Pancreas (tissue), 10 donors: ENCODE data around the gene GMDS. TPM values are rescaled to one million over a fixed set of nuclear protein-coding genes. Genes with fewer than 3 reads are reported as not detected.

Experiments
- ATAC-seq, 4 donors: fragments of 200-7000 bp; cut with Tn5 transposase; one replicate each; pipeline versions ENCODE4 v1.8.0 to v1.9.1; 2020; ENCODE audit warnings: mild to moderate bottlenecking in 4 of 4, moderate library complexity in 4 of 4
- DNase-seq, 6 donors: peaks; one replicate each; pipeline ENCODE4 v3.0.0-alpha.2; 2020
- FAIRE-seq: peaks from 2 replicates; lab custom pipeline; 2012; peaks lifted over from hg19 to GRCh38; lab: Jason Lieb, UNC
- H3K27ac ChIP-seq, 4 donors: fragments of 200-600 bp; sonication (generic); 1 replicate in 3 of 4; 2 replicates in 1 of 4; pipeline versions ENCODE4 v1.5.0 to v1.8.0; 2020
- H3K27me3 ChIP-seq, 4 donors: fragments of 200-600 bp; one replicate each; pipeline ENCODE4 v1.8.0; 2021
- H3K36me3 ChIP-seq, 3 donors: fragments of 200-600 bp; sonication (generic) in 1 of 3; one replicate each; pipeline versions ENCODE4 v1.5.0 to v1.8.0; 2020 to 2021
- H3K4me1 ChIP-seq, 3 donors: fragments of 200-600 bp; one replicate each; pipeline ENCODE4 v1.8.0; 2021
- H3K4me3 ChIP-seq, 4 donors: fragments of 200-600 bp; sonication (generic) in 2 of 4; one replicate each; pipeline versions ENCODE4 v1.5.0 to v1.8.0; 2020 to 2021
- H3K9me3 ChIP-seq, 4 donors: fragments of 200-600 bp; one replicate each; pipeline ENCODE4 v1.8.0; 2021
- CTCF ChIP-seq, 4 donors: fragments of 200-600 bp; sonication (generic) in 3 of 4; IDR thresholded peaks; one replicate each; pipeline versions ENCODE4 v1.5.0 to v1.8.0; 2021; ENCODE audit warnings: antibody characterized with exemption in 4 of 4
- WGBS, 2 donors: extraction: QIAGEN DNeasy Blood & Tissue Kit; methylation state at CpG; one replicate each; pipeline ENCODE4 v1.1.7; 2013; 5-methylcytosine and 5-hydroxymethylcytosine counted together
- intact Hi-C, 3 donors: fragments of 100-400 bp; cut with DNase I; formaldehyde crosslinking; loops; one replicate each; pipeline versions ENCODE4 v1.11.1 to v1.14.2; 2022
- polyA plus RNA-seq, 2 donors: library from polyadenylated mRNA; stranded (reverse); fragments of 200-250 nt; gene quantifications; one replicate each; pipeline ENCODE4 v1.2.3, GENCODE V29; 2013
- total RNA-seq, 6 donors: library from RNA; stranded (reverse); fragmentation: NEBNext Ultra II Directional in 4 of 6; extraction: Animal tissue kit (Norgen Biotek cat#: 25700) in 4 of 6; gene quantifications; one replicate each; pipeline versions ENCODE4 v1.2.1 to v1.2.4, GENCODE V29; 2021 to 2023
- donor health status: healthy with polysubstance abuse.
- donor health status: DM: no; HTN: no; CAD: no; lungs with moderate emphysema.
- donor health status: DM: no; HTN: no; CAD: no.
- donor health status: control.
- donor health status: control.
- donor health status: Bipolar disorder and iron deficiency.
- donor health status: DM: yes; HTN: yes; CAD: no.
- donor health status: DM: no; HTN: no; CAD: no.
- donor health status: DM: no; HTN: no; CAD: no.
- donor health status: DM: yes; HTN: yes; CAD: no.

Gene GMDS
- total and polyA plus RNA-seq, 8 donors = 7.6 to 40.8 (median 26.5) TPM

- Histone ChIP-seq H3K36me3 (no peaks in the 10 kb centered on the region), H3K27ac (no peak overlapping the region), H3K4me1 (peaks cover 0 to 8% (median 6%) of the 10 kb centered on the region in 3 donors), H3K27me3 (peaks cover 0 to 10% (median 4%) of the 10 kb centered on the region in 4 donors), H3K9me3 (no peaks in the 10 kb centered on the region), H3K4me3 (no peak overlapping the region)
- no peak for TF ChIP-seq CTCF (IDR thresholded peaks at IDR 0.05)
- ATAC-seq (no peak), FAIRE-seq (no peak), DNase-seq (no peak)
- WGBS, 2 donors = 83 to 84% methylated on average over 44 to 50 of the region's 50 CpGs
- intact Hi-C loops = no loop called here
These were observed 630.1 kb downstream of the GMDS start for GRCh38 chr6:1615151-1615852.

GRCh38 chr6:1614448-1615150 lies 630.8 kb downstream of the GMDS start:
- no peak for TF ChIP-seq CTCF (IDR thresholded peaks at IDR 0.05)
- WGBS, 2 donors = 30 to 38% methylated on average over 65 to 85 of the region's 85 CpGs
- no peaks in the 10 kb centered on the region for H3K9me3 ChIP-seq
- intact Hi-C loops = no loop called here
- FAIRE-seq = no peak
- H3K27me3 ChIP-seq = peaks cover 0 to 10% (median 4%) of the 10 kb centered on the region in 4 donors
- H3K4me3 ChIP-seq = peak overlapping the region in 2 of 4 donors; percentile 1 to 67
- peak in 1 of 6 donors; percentile 56 for DNase-seq
- H3K36me3 ChIP-seq = no peaks in the 10 kb centered on the region
- no peak overlapping the region for H3K27ac ChIP-seq
- ATAC-seq = no peak
- peaks cover 0 to 8% (median 6%) of the 10 kb centered on the region in 3 donors for H3K4me1 ChIP-seq

GRCh38 chr6:1613688-1614447 lies 631.5 kb downstream of the GMDS start:
- no peak for TF ChIP-seq CTCF (IDR thresholded peaks at IDR 0.05)
- no peaks in the 10 kb centered on the region for H3K9me3 ChIP-seq
- FAIRE-seq (no peak), DNase-seq (peak in 1 of 6 donors; percentile 69), ATAC-seq (no peak)
- H3K4me1 ChIP-seq = peaks cover 0 to 9% (median 8%) of the 10 kb centered on the region in 3 donors
- no peak overlapping the region for H3K27ac ChIP-seq
- H3K27me3 ChIP-seq = peaks cover 0 to 10% (median 4%) of the 10 kb centered on the region in 4 donors
- H3K36me3 ChIP-seq = no peaks in the 10 kb centered on the region
- peak overlapping the region in 3 of 4 donors; percentile 0 to 67 (median 1) for H3K4me3 ChIP-seq
- WGBS, 2 donors = 16 to 19% methylated on average over 56 to 60 of the region's 60 CpGs
- intact Hi-C loops = no loop called here

GRCh38 chr6:1613346-1613687 lies 632.1 kb downstream of the GMDS start:
- ATAC-seq = no peak
- H3K9me3 ChIP-seq = no peaks in the 10 kb centered on the region
- no peaks in the 10 kb centered on the region for H3K36me3 ChIP-seq
- TF ChIP-seq CTCF (IDR thresholded peaks at IDR 0.05) = no peak
- peaks cover 0 to 10% (median 7%) of the 10 kb centered on the region in 4 donors for H3K27me3 ChIP-seq
- DNase-seq = no peak
- intact Hi-C loops = no loop called here
- WGBS, 2 donors = 33 to 36% methylated on average over 3 of the region's 3 CpGs
- peak; percentile 57 for FAIRE-seq
- no peak overlapping the region for H3K27ac ChIP-seq
- peak overlapping the region in 2 of 4 donors; percentile 1 to 67 for H3K4me3 ChIP-seq
- peaks cover 0 to 12% (median 8%) of the 10 kb centered on the region in 3 donors for H3K4me1 ChIP-seq
